ENCODE data around the gene FRMD5. TPM values are rescaled to one million over a fixed set of nuclear protein-coding genes. Genes with fewer than 3 reads are reported as not detected.

FRMD5 gene
- polyA plus RNA-seq, 1 experiment = 5.2 TPM

DNA sequence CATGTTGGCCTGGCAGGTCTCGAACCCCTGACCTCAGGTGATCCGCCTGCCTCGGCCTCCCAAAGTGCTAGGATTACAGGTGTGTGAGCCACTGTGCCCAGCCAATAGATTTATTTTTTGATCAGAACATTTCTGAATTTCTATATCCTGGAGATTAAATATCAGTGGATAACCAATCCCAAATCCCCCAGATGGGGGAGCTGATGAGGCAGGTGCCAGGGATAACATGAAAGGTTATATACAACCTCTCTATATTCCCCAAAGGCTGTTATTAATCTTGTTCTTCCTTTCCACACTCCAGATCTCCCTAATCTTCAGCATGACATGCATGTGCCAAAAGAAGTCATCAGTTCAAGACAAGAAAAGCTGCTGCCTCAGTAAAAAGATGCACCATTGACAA lies 256.0 kb downstream of the FRMD5 start:
- H3K27ac ChIP-seq (ENCODE audit: low read depth, low read length) = no peak overlapping the region
- TF ChIP-seq, protein P1, sequence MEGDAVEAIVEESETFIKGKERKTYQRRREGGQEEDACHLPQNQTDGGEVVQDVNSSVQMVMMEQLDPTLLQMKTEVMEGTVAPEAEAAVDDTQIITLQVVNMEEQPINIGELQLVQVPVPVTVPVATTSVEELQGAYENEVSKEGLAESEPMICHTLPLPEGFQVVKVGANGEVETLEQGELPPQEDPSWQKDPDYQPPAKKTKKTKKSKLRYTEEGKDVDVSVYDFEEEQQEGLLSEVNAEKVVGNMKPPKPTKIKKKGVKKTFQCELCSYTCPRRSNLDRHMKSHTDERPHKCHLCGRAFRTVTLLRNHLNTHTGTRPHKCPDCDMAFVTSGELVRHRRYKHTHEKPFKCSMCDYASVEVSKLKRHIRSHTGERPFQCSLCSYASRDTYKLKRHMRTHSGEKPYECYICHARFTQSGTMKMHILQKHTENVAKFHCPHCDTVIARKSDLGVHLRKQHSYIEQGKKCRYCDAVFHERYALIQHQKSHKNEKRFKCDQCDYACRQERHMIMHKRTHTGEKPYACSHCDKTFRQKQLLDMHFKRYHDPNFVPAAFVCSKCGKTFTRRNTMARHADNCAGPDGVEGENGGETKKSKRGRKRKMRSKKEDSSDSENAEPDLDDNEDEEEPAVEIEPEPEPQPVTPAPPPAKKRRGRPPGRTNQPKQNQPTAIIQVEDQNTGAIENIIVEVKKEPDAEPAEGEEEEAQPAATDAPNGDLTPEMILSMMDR (IDR thresholded peaks at IDR 0.05; ENCODE audit: low read depth, low read length) = peak; percentile 70
- no peaks in the 10 kb centered on the region for H3K27me3 ChIP-seq (ENCODE audit: control insufficient read depth, insufficient read depth, low read length)
- no peak overlapping the region for H3K4me3 ChIP-seq (ENCODE audit: low read depth, low read length)
- ChIA-PET CTCF (interaction anchor here (0.6 to 2.5 kb wide), 11 partner anchors 8 to 194 kb away, joined by 3 to 11 read pairs (median 3); no protein-coding TSS in a partner anchor), POLR2A (no interaction called here)
- DNase-seq (ENCODE audit: low read depth, low spot score) = no peak
- H3K9me3 ChIP-seq (ENCODE audit: control insufficient read depth, insufficient read depth, low read length) = no peaks in the 10 kb centered on the region

GRCh38 chr15:43934480-43934879 lies 260.6 kb downstream of the FRMD5 start:
- ChIA-PET POLR2A (no interaction called here), CTCF (interaction anchor here (1.0 kb wide), 1 partner anchor 261 kb away, joined by 3 read pairs; no protein-coding TSS in a partner anchor)
- Histone ChIP-seq H3K27me3 (ENCODE audit: control insufficient read depth, insufficient read depth, low read length) (no peaks in the 10 kb centered on the region), H3K4me3 (ENCODE audit: low read depth, low read length) (no peak overlapping the region), H3K9me3 (ENCODE audit: control insufficient read depth, insufficient read depth, low read length) (no peaks in the 10 kb centered on the region), H3K27ac (ENCODE audit: low read depth, low read length) (no peak overlapping the region)
- TF ChIP-seq, protein P1 (IDR thresholded peaks at IDR 0.05; ENCODE audit: low read depth, low read length) = no peak
- DNase-seq (ENCODE audit: low read depth, low spot score) = no peak

- Histone ChIP-seq H3K27me3 (ENCODE audit: control insufficient read depth, insufficient read depth, low read length) (no peaks in the 10 kb centered on the region), H3K9me3 (ENCODE audit: control insufficient read depth, insufficient read depth, low read length) (no peaks in the 10 kb centered on the region), H3K4me3 (ENCODE audit: low read depth, low read length) (no peak overlapping the region), H3K27ac (ENCODE audit: low read depth, low read length) (no peak overlapping the region)
- TF ChIP-seq, protein P1 (IDR thresholded peaks at IDR 0.05; ENCODE audit: low read depth, low read length) = no peak
- ChIA-PET POLR2A (no interaction called here), CTCF (no interaction called here)
- DNase-seq (ENCODE audit: low read depth, low spot score) = no peak
These were observed 262.2 kb downstream of the FRMD5 start for GRCh38 chr15:43932907-43933306.

GRCh38 chr15:43931790-43932435 lies 263.2 kb downstream of the FRMD5 start:
- no peak overlapping the region for H3K4me3 ChIP-seq (ENCODE audit: low read depth, low read length)
- POLR2A ChIA-PET = no interaction called here
- CTCF ChIA-PET = interaction anchor here (1.0 kb wide), 1 partner anchor 28 kb away, joined by 4 read pairs; no protein-coding TSS in a partner anchor
- no peaks in the 10 kb centered on the region for H3K9me3 ChIP-seq (ENCODE audit: control insufficient read depth, insufficient read depth, low read length)
- H3K27ac ChIP-seq (ENCODE audit: low read depth, low read length) = no peak overlapping the region
- no peaks in the 10 kb centered on the region for H3K27me3 ChIP-seq (ENCODE audit: control insufficient read depth, insufficient read depth, low read length)
- no peak for DNase-seq (ENCODE audit: low read depth, low spot score)
- TF ChIP-seq, protein P1 (IDR thresholded peaks at IDR 0.05; ENCODE audit: low read depth, low read length) = no peak

DNA sequence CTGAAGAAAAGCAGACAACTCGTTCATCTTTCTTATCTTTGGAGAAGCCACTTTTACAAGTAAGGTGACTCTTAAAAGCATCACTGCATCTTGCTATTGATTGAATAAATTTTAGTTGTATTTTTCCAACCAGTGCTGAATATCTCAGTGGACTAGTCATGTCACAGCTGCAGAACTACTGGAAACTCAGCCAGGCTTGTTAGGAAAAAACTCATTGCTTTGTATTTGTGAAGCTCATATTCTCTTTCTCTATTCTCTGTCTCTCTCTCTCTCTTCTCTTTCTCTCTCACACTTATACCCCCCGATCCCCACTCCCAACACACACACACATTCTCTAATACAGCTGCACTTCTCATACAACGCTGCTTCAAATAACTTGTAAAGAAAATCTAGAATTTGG lies 264.0 kb downstream of the FRMD5 start:
- Histone ChIP-seq H3K9me3 (ENCODE audit: control insufficient read depth, insufficient read depth, low read length) (no peaks in the 10 kb centered on the region), H3K27me3 (ENCODE audit: control insufficient read depth, insufficient read depth, low read length) (no peaks in the 10 kb centered on the region), H3K4me3 (ENCODE audit: low read depth, low read length) (no peak overlapping the region), H3K27ac (ENCODE audit: low read depth, low read length) (no peak overlapping the region)
- ChIA-PET POLR2A (no interaction called here), CTCF (interaction anchor here (1.9 kb wide), 1 partner anchor 8 kb away, joined by 5 read pairs; no protein-coding TSS in a partner anchor)
- TF ChIP-seq, protein P1 (IDR thresholded peaks at IDR 0.05; ENCODE audit: low read depth, low read length) = no peak
- no peak for DNase-seq (ENCODE audit: low read depth, low spot score)

Data from AG04450 (cell line).